Trophoblast cell (in vitro differentiated cells and primary cell): ENCODE data around the gene FABP7.
"Not testable (repeated sequence)": the region's sequence is repeated elsewhere in the genome, so short reads cannot be mapped to it uniquely, and the experiment has no call there.

Experiments used
- DNase-seq, 2 donors: peaks; one replicate each; pipeline ENCODE4 v3.0.0-alpha.2; 2016
- H2AFZ ChIP-seq: 2 replicates; pipeline ENCODE4 v1.6.1; 2013; ENCODE audit warnings: low read length, moderate library complexity, mild to moderate bottlenecking; ENCODE audit not compliant: insufficient read depth, poor library complexity
- H2AK5ac ChIP-seq: 2 replicates; pipeline ENCODE4 v1.6.1; 2013; ENCODE audit warnings: mild to moderate bottlenecking, low read length
- H2BK120ac ChIP-seq: 2 replicates; pipeline ENCODE4 v1.6.1; 2013; ENCODE audit warnings: low read length, mild to moderate bottlenecking, moderate library complexity; ENCODE audit not compliant: insufficient read depth, poor library complexity
- H2BK12ac ChIP-seq: 2 replicates; pipeline ENCODE4 v1.6.1; 2013; ENCODE audit warnings: mild to moderate bottlenecking, low read length, moderate library complexity
- H2BK5ac ChIP-seq: 2 replicates; pipeline ENCODE4 v1.6.1; 2013; ENCODE audit warnings: low read length, low read depth, moderate library complexity, mild to moderate bottlenecking; ENCODE audit not compliant: poor library complexity
- H3K14ac ChIP-seq: 2 replicates; pipeline ENCODE4 v1.6.1; 2013; ENCODE audit warnings: mild to moderate bottlenecking, low read length
- H3K18ac ChIP-seq: 2 replicates; pipeline ENCODE4 v1.6.1; 2013; ENCODE audit warnings: mild to moderate bottlenecking, low read length
- H3K23ac ChIP-seq: 2 replicates; pipeline ENCODE4 v1.6.1; 2013; ENCODE audit warnings: low read length
- H3K27ac ChIP-seq: 2 replicates; pipeline ENCODE4 v1.5.1; 2013; ENCODE audit warnings: low read depth, mild to moderate bottlenecking, inconsistent platforms, low read length, moderate library complexity
- H3K27me3 ChIP-seq: 2 replicates; pipeline ENCODE4 v1.6.1; 2013; ENCODE audit warnings: inconsistent platforms, mild to moderate bottlenecking, low read length, moderate library complexity; ENCODE audit not compliant: insufficient read depth
- H3K36me3 ChIP-seq, 2 experiments: 1 replicate in 1 of 2; 2 replicates in 1 of 2; pipeline ENCODE4 v1.6.1; 2013; ENCODE audit warnings: low read length in 2 of 2, mild to moderate bottlenecking in 2 of 2, moderate library complexity in 1 of 2; ENCODE audit not compliant: insufficient read depth in 2 of 2, control insufficient read depth in 1 of 2
- H3K4ac ChIP-seq: 2 replicates; pipeline ENCODE4 v1.6.1; 2013; ENCODE audit warnings: low read depth, mild to moderate bottlenecking, low read length, moderate library complexity
- H3K4me1 ChIP-seq, 2 experiments: 1 replicate in 1 of 2; 2 replicates in 1 of 2; pipeline ENCODE4 v1.6.1; 2013; ENCODE audit warnings: low read length in 2 of 2, mild to moderate bottlenecking in 2 of 2, moderate library complexity in 1 of 2; ENCODE audit not compliant: insufficient read depth in 2 of 2, control insufficient read depth in 1 of 2
- H3K4me2 ChIP-seq: 2 replicates; pipeline ENCODE4 v1.6.1; 2013; ENCODE audit warnings: inconsistent platforms, mild to moderate bottlenecking, low read length, moderate library complexity
- H3K4me3 ChIP-seq: 2 replicates; pipeline ENCODE4 v1.5.1; 2013; ENCODE audit warnings: mild to moderate bottlenecking, low read depth, low read length, inconsistent platforms
- H3K79me1 ChIP-seq: one replicate; pipeline ENCODE4 v1.6.1; 2013; ENCODE audit warnings: low read length
- H3K79me2 ChIP-seq: 2 replicates; pipeline ENCODE4 v1.6.1; 2013; ENCODE audit warnings: low read length, mild to moderate bottlenecking; ENCODE audit not compliant: control insufficient read depth, insufficient read depth, poor library complexity
- H3K9ac ChIP-seq: 2 replicates; pipeline ENCODE4 v1.6.1; 2013; ENCODE audit warnings: mild to moderate bottlenecking, low read length
- H3K9me3 ChIP-seq: 2 replicates; pipeline ENCODE4 v1.6.1; 2013; ENCODE audit warnings: low read depth, mild to moderate bottlenecking, control low read depth, inconsistent platforms, low read length; ENCODE audit not compliant: insufficient read depth
- H4K12ac ChIP-seq: 2 replicates; pipeline ENCODE4 v1.6.1; 2013; ENCODE audit warnings: low read depth, mild to moderate bottlenecking, low read length, moderate library complexity
- H4K8ac ChIP-seq: 2 replicates; pipeline ENCODE4 v1.6.1; 2013; ENCODE audit warnings: low read depth, mild to moderate bottlenecking, low read length, moderate library complexity
- H4K91ac ChIP-seq: one replicate; pipeline ENCODE4 v1.6.1; 2013; ENCODE audit warnings: low read depth, mild to moderate bottlenecking, low read length, moderate library complexity
- WGBS: extraction: QIAGEN DNeasy Blood & Tissue Kit; methylation state at CpG from one replicate; pipeline ENCODE4 v1.1.7; 2013; ENCODE audit warnings: missing lambda C conversion rate; ENCODE audit not compliant: insufficient read length, insufficient coverage; ENCODE audit errors: extremely low coverage; 5-methylcytosine and 5-hydroxymethylcytosine counted together

Gene FABP7

GRCh38 chr6:122746688-122747087 is 32.8 kb upstream of the FABP7 start:
- Histone ChIP-seq H3K79me1 (no peaks in the 10 kb centered on the region), H3K27ac (no peak overlapping the region), H3K9me3 (no peaks in the 10 kb centered on the region), H2AK5ac (no peak overlapping the region), H3K14ac (no peak overlapping the region), H3K18ac (no peak overlapping the region), H3K4me1 (no peaks in the 10 kb centered on the region), H3K4me3 (no peak overlapping the region), H4K91ac (no peak overlapping the region), H3K79me2 (no peaks in the 10 kb centered on the region), H4K12ac (no peak overlapping the region), H3K23ac (no peak overlapping the region), H4K8ac (no peak overlapping the region), H2BK12ac (no peak overlapping the region), H2BK5ac (no peak overlapping the region), H3K9ac (no peak overlapping the region), H3K27me3 (no peaks in the 10 kb centered on the region), H3K4me2 (no peak overlapping the region), H2BK120ac (no peak overlapping the region), H3K4ac (no peak overlapping the region), H3K36me3 (no peaks in the 10 kb centered on the region), H2AFZ (no peak overlapping the region)
- no peak for DNase-seq
- WGBS, result no CpG with 5 or more reads among the region's 9 CpGs

GRCh38 chr6:122747573-122747972 is 31.9 kb upstream of the FABP7 start:
- Histone ChIP-seq H2AK5ac (no peak overlapping the region), H3K14ac (no peak overlapping the region), H3K18ac (no peak overlapping the region), H4K91ac (no peak overlapping the region), H3K79me1 (no peaks in the 10 kb centered on the region), H3K9me3 (no peaks in the 10 kb centered on the region), H2BK120ac (no peak overlapping the region), H2AFZ (no peak overlapping the region), H3K4ac (no peak overlapping the region), H3K23ac (no peak overlapping the region), H4K8ac (no peak overlapping the region), H3K27ac (no peak overlapping the region), H2BK12ac (no peak overlapping the region), H3K36me3 (no peaks in the 10 kb centered on the region), H3K9ac (no peak overlapping the region), H3K4me3 (no peak overlapping the region), H3K27me3 (no peaks in the 10 kb centered on the region), H3K79me2 (no peaks in the 10 kb centered on the region), H4K12ac (no peak overlapping the region), H3K4me2 (no peak overlapping the region), H3K4me1 (no peaks in the 10 kb centered on the region), H2BK5ac (no peak overlapping the region)
- no peak for DNase-seq
- no CpG with 5 or more reads among the region's 10 CpGs for WGBS

GRCh38 chr6:122748945-122749344 is 30.6 kb upstream of the FABP7 start:
- not testable (repeated sequence) for H3K9me3 ChIP-seq, H2BK120ac ChIP-seq, H4K12ac ChIP-seq, H3K27me3 ChIP-seq, H3K4ac ChIP-seq, H3K14ac ChIP-seq, H3K79me1 ChIP-seq, H3K79me2 ChIP-seq, H3K23ac ChIP-seq, H3K4me3 ChIP-seq, H4K8ac ChIP-seq, H4K91ac ChIP-seq, H2AFZ ChIP-seq, H2BK12ac ChIP-seq, H2BK5ac ChIP-seq, H2AK5ac ChIP-seq, H3K27ac ChIP-seq, DNase-seq, H3K9ac ChIP-seq, H3K4me1 ChIP-seq, H3K36me3 ChIP-seq, H3K4me2 ChIP-seq, H3K18ac ChIP-seq
- WGBS, result no CpG with 5 or more reads among the region's 5 CpGs

GRCh38 chr6:122749451-122750050 is 30.0 kb upstream of the FABP7 start:
- H2BK120ac ChIP-seq, result no peak overlapping the region
- no CpG with 5 or more reads among the region's 4 CpGs for WGBS

More at GRCh38 chr6:122749451-122750050, 30.0 kb upstream of the FABP7 start:
- Histone ChIP-seq H3K27ac (no peak overlapping the region), H3K4me2 (no peak overlapping the region), H3K36me3 (no peaks in the 10 kb centered on the region), H4K91ac (no peak overlapping the region), H2BK5ac (no peak overlapping the region), H3K23ac (no peak overlapping the region), H3K4me1 (no peaks in the 10 kb centered on the region), H3K79me1 (no peaks in the 10 kb centered on the region), H3K14ac (no peak overlapping the region), H4K8ac (no peak overlapping the region), H3K9me3 (no peaks in the 10 kb centered on the region), H3K18ac (no peak overlapping the region), H2AK5ac (no peak overlapping the region), H2BK12ac (no peak overlapping the region), H3K4ac (no peak overlapping the region), H3K27me3 (no peaks in the 10 kb centered on the region), H3K4me3 (no peak overlapping the region), H2AFZ (no peak overlapping the region), H3K79me2 (no peaks in the 10 kb centered on the region), H3K9ac (no peak overlapping the region), H4K12ac (no peak overlapping the region)
- DNase-seq, result peak in 1 of 2 donors; percentile 66
